Measurements from ENCODE around the gene SHROOM4.

The SHROOM4 gene

DNA sequence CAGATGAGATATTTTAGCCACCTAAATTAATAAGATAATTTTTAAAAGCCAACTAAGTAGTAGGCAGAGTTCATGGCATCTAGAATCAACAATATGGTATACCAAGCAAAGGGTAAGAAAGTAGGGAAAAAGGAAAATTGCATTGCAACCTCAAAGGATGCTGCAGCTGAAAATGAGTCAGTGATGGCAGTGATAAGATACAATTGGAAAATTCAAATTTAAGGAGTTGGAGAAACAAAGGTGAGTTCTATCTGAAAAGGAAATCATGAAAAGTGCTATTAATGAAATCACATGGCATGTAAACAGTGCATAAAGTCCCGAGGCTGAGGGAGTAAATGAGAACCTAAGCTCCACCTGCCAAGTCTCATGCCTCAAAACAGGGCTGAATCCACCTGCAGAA is 33.9 kb downstream of the SHROOM4 start:
- DNase-seq: no peak

- DNase-seq: no peak
Measured at GRCh38 chrX:50779694-50780093, 34.3 kb downstream of the SHROOM4 start.

DNA sequence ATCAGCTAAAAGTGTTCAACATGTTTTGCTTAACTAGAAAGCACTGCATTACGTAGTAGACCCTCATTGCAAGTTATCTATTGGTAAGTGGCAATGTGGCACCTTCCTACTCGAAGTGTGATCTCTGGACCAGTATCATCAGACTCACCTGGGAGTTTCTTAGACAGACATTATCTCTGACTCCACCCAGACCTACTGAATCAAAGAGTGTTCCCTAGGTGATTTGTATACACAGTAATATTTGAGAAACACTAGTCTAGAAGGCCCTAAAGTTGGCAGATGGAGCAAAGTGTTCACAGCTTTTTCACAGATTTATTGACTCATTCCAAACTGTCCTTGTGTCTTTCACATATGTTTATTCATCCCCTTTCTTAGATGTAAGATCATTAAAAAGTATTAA is 35.7 kb downstream of the SHROOM4 start:
- DNase-seq: no peak

DNA sequence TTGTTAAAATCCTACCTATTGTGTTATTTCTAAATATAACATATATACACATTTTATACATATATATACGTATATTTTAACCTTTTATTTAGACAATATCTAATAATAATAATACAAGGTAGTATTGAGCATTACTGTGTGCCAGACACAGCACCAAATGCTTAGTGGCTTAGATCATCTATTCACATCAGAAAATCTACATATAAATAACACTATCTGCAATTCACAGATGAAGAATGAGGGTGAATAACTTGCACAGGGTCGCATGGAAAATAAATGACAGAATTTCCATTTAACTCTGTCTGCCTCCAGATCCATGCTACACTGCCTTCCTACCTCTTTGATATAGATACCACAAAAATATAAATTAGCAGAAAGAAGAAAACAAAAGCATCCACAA is 37.7 kb downstream of the SHROOM4 start:
- DNase-seq: no peak

GRCh38 chrX:50771382-50771781 is 42.6 kb downstream of the SHROOM4 start:
- DNase-seq: peak; percentile 11

DNA sequence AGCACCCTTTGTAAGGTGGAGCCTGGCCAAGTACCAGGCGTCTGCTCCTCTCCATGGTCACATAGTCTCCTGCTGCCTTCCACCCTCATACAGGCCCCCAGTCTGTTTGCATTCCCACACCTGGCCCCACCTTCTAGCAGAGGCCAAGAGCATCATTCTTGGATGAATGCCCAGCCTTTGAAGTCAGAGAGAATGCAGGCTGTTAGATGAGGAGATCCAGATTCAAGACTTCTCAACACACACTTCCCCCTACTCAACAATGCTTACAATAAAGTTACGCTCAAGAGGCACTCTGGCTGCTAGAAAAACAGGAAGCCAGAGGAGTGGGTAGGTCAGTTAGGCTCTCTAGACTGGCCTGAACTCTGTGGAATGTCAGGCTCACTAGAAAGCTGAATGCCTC is 43.3 kb downstream of the SHROOM4 start:
- peak; percentile 90 for DNase-seq

DNA sequence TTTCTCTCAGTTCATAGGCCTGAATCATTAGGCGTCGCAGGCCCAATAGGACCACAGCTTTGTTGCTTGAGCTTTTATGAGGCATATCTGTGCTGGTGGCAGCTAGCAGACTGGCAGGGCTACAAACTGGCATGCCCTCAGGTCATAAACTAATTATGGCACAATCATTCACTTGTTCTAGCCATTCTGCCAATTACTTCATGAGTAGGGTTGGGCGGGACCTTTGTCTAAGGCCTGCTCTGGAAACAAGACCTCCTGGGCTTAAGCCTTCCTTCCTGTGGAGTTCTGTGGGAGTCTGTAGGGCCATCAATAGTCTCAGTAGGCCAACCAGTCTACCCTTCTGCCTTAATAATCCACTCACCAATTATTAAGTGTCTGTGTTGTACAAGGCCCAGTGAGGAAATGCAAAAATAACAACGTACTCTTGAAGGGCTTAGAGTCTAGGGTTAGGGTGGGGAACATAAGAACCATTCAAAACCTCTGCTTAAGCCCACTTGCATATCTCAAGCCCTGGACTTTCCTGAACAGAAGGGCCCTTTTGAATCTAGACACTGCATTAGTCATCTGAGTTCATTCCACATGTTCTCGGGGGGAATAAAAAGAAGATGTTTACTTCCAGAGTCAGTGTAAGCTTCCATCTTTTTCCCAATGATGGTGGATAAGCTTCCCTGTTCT is 44.5 kb downstream of the SHROOM4 start:
- peak; percentile 31 for DNase-seq

- DNase-seq: no peak
Measured at GRCh38 chrX:50768801-50769200, 45.2 kb downstream of the SHROOM4 start.

- DNase-seq: no peak
Measured at GRCh38 chrX:50765986-50766385, 48.0 kb downstream of the SHROOM4 start.

DNA sequence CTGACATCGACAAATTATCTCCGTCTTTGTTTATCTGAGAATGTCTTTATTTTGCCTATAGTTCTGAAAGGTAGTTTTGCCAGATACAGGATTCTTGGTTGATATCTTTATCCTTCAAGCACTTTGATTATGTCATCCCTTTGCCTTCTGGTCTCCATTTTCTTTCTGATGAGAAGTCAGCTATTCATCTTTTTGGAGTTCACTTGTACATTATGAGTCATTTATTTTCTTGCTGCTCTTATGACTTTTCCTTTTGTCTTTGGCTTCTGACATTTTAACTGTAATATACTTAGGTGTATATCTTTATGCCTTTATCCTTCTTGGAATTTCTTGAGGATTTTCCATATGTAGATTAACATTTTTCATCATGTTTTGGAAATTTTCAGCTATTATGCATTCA is 51.4 kb downstream of the SHROOM4 start:
- DNase-seq: no peak

DNA sequence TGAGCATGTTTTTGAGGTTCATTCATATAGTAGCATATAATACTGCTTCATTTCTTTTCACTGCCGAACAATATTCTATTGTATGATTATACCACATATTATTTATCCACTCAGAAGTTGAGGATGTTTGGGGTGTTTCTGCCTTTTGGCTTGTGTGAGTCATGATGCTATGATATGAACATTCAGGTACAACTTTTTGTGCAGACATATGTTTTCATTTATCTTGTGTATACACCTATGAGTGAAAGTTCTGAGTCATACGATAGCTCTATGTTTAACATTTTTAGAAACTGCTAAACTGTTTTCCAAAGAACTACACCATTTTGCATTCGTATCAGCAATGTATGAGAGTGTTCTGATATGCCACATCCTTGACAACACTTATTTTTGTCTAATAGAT is 57.7 kb downstream of the SHROOM4 start:
- DNase-seq: no peak

- no peak for DNase-seq
Measured at GRCh38 chrX:50751091-50751490, 62.9 kb downstream of the SHROOM4 start.

DNA sequence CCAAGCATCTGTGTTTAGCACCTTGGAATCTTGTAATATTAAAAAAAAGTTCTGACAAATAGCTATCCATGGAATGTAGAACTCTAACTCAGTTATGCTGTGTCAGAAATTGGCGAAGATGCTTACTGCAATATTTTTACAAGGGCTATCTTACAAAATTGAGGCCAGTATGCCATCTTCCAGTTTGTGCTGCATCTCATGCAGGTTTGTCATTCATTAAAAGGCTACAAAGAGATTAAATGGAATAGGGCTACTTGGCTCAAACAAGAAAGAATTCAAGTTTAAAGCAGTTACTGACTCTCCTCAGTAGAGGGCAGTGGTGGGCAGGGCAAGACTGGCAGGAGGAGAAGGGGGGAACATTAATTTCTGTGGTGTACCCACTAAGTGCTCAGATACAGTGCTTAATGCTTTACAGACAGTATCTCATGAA is 66.5 kb downstream of the SHROOM4 start:
- DNase-seq: peak; percentile 54

- DNase-seq: no peak
Measured at GRCh38 chrX:50736656-50737055, 77.3 kb downstream of the SHROOM4 start.

GRCh38 chrX:50726296-50726695 is 87.7 kb downstream of the SHROOM4 start:
- DNase-seq: no peak

GRCh38 chrX:50725310-50725709 is 88.7 kb downstream of the SHROOM4 start:
- no peak for DNase-seq

DNA sequence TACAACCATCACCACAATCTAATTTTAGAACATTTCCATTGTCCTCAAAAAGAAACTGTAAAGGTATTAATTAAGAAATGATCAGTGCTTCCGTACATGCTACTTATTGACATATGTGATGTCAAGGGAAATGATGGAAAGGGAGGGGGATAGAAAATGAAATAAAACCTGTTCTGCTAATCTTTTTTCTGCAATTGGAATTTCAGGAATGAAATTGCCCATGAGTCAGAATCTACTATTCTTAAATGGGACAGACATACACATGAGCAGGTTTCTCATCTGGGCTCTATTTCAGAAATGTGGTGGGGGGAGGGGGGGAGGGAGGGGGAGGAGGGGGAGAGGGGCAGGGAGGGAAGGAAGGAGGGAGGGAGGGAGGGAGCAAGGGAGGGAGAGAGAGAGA is 91.0 kb downstream of the SHROOM4 start:
- DNase-seq: no peak

DNA sequence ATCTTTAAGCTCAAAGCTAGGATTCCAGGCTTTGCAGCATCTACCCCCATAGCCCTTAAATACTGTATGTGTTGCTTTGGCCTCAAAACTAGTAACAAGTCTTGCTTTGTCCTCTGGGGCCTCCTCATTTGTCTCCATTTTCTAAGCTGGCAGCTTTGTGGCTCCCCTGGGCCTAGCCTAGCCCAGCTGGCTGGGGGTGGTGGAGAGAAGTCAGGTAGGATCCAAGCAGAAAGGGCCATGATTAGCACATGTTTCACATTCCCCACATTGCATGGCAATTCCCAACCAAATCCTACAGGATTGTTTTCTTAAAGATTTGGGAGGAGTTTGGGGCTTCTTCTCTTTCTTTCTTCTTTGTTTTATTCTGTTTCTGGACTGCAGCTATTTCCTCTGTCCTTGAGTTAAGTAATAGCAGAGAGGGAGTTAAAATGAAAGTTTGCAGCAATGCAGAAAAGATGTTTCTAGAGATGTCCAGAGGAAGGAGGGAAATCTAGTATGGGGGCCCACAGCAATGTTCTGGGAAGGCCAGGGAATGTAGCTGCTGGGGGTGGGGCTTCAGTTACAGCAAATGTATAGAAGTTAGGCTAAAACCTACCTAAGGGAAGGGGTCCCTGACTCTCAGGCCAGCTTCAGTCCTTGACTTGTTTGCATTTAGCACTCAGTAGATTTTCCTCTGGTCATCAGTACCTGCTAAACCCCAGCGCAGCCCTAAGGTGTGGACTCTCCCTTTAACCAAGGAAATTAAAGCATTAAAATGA is 92.1 kb downstream of the SHROOM4 start:
- DNase-seq: no peak

DNA sequence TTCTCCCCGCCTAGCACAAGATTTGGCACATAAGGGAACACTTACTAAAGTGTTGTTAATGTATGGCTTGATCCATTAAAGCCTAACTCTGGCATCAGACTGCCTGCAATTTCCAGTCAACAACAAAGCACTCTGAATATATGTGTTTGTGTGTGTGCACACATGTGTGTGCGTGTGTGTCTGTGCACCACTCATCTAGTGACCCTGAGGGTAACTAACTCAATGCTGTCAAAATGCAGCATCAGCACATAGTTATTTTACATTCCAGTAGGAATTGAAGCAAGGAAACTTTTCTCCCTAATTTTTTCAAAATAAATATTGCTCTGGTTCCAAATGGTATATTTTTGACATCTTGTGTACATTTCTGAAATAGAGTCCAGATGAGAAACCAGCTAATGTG is 94.4 kb downstream of the SHROOM4 start:
- no peak for DNase-seq

DNA sequence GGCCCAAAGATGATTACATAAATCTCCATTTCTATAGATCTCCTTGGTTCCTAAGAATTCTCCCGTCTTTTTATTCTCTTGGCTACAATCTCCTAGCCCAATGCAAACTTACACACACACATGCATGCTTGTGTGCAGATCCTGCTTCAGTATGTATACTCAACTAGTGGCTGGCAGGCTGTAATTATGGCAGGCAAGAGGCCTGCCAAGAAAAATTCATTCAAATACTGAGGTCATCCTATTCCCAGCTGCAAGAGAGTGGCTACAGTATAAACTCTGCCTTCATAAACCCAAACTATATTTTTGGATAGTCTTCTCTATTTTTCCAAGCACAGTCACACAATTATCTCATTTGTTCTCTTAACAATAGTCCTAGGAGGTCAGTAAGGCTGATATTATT is 95.2 kb downstream of the SHROOM4 start:
- DNase-seq: no peak

DNA sequence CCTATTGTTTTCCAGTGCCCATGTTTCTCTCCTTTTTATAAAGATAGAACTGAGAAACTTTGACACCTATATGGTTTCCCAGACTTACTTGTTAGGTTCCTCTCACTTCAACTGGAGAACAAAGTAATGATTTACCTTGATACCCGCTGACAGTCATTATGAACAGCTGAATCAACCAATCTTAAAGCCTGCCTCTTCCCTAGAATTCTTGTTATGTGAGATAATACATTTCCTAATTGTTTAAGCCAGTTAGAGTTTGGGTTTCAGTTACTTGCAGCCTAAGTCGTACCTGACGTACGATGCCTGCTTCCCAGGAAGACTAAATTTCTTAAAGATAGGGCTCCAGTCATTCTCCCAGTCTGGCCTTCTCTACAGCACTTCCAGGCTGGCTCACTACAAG is 97.3 kb downstream of the SHROOM4 start:
- DNase-seq: no peak

DNA sequence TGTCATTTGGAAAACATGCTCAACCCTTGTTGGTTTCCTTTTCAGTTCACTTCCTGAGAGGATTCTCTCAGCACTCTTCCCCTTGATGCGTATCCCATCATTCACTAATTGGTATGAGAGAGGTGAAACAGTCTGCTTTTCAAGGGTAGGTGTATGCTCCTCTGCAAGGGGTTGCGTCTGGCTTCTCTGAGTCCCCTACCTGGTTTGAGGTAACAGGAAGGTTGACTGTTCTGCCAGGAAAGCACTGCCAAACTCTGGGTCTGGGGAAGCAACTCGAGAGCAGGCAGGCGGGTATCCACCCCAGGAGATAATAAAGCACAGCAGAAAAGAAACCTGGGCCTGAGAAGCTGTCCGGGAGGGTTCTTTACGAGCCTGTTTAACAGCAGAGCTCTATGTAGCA is 101.2 kb downstream of the SHROOM4 start:
- DNase-seq: no peak

GRCh38 chrX:50711907-50712306 is 102.1 kb downstream of the SHROOM4 start:
- no peak for DNase-seq

DNA sequence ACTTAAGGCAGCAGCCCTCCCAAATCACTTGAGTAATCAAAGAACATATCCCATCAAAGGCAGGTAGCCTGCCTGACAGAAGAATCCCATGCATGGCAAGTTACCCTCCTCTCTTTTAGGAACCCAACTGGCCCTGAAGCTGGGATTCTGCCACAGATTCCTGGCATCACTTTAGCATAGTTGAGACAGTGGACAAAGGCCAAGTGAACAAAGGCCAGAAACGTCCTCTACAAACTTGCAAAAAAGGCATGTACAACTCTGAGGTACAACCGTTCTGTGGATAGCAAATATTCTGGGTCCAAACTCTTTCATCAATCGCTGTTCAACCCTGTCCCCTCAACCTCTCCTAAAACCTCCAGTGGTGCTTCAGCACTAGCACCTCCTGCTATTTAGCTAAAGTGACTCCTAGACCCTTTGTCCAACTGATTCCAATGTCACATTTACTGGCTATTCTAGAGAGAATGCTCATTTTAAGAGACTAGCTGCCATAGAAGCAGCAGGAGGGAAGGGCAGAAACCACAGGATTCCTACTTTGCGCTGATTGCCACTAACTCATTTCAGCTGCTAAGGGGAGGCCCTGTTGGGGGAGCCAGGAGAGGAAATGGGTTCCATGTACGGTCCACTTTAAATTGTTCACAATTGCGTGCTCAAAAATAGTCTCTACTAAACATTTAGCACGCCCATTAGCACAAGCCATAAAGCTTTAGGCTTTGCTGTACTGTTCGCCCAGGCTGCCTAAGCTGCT is 105.9 kb downstream of the SHROOM4 start:
- DNase-seq: no peak

Data from DMS53 (cell line).